GM06990 (cell line): ENCODE measurements around the gene CLK4.

Experiments used
- DNase-seq: peaks from one replicate; pipeline ENCODE4 v3.0.0-alpha.2; 2011; ENCODE audit not compliant: insufficient read length; ENCODE audit errors: extremely low read depth
- H3K27me3 ChIP-seq: replicated peaks from 2 replicates; pipeline ENCODE4 v1.6.0; 2011; ENCODE audit warnings: low read length; ENCODE audit not compliant: control insufficient read depth, insufficient read depth
- H3K36me3 ChIP-seq: 2 replicates; pipeline ENCODE4 v1.5.1; 2011; ENCODE audit warnings: low read length; ENCODE audit not compliant: control insufficient read depth, insufficient read depth
- H3K4me3 ChIP-seq: replicated peaks from 2 replicates; pipeline ENCODE4 v1.5.1; 2011; ENCODE audit warnings: low read depth, mild to moderate bottlenecking, control low read depth, low read length
- CTCF ChIP-seq: IDR thresholded peaks from 2 replicates; pipeline ENCODE4 v1.5.1; 2011; ENCODE audit warnings: low read length, control low read depth, mild to moderate bottlenecking, inconsistent platforms; ENCODE audit not compliant: insufficient read depth, poor library complexity, severe bottlenecking

CLK4 gene

GRCh38 chr5:178577944-178578343 is 48.9 kb downstream of the CLK4 start:
- no peaks in the 10 kb centered on the region for H3K27me3 ChIP-seq
- H3K36me3 ChIP-seq: no peaks in the 10 kb centered on the region
- DNase-seq: no peak
- H3K4me3 ChIP-seq: no peak overlapping the region
- no peak for TF ChIP-seq CTCF

- H3K4me3 ChIP-seq: no peak overlapping the region
- no peak for TF ChIP-seq CTCF
- H3K27me3 ChIP-seq: no peaks in the 10 kb centered on the region
- no peaks in the 10 kb centered on the region for H3K36me3 ChIP-seq
- no peak for DNase-seq
These were observed 49.4 kb downstream of the CLK4 start for GRCh38 chr5:178577376-178577839.

GRCh38 chr5:178576591-178577351 is 50.1 kb downstream of the CLK4 start:
- Histone ChIP-seq H3K36me3 (no peaks in the 10 kb centered on the region), H3K27me3 (no peaks in the 10 kb centered on the region), H3K4me3 (no peak overlapping the region)
- no peak for DNase-seq
- TF ChIP-seq CTCF: no peak

- Histone ChIP-seq H3K36me3 (no peaks in the 10 kb centered on the region), H3K27me3 (no peaks in the 10 kb centered on the region), H3K4me3 (no peak overlapping the region)
- no peak for TF ChIP-seq CTCF
- DNase-seq: no peak
These were observed 53.6 kb downstream of the CLK4 start for GRCh38 chr5:178573216-178573615.

- H3K36me3 ChIP-seq: no peaks in the 10 kb centered on the region
- H3K27me3 ChIP-seq: no peaks in the 10 kb centered on the region
- H3K4me3 ChIP-seq: no peak overlapping the region
- no peak for TF ChIP-seq CTCF
- no peak for DNase-seq
These were observed 54.2 kb downstream of the CLK4 start for GRCh38 chr5:178572617-178573016.
